Measurements from ENCODE around the gene SEPTIN8.

GRCh38 chr5:132746592-132746953 is 30.5 kb downstream of the SEPTIN8 start:
- TF ChIP-seq CTCF (IDR thresholded peaks at IDR 0.05; ENCODE audit: insufficient read depth, low read length, poor library complexity, severe bottlenecking) (no peak), EZH2phosphoT487 (conservative IDR thresholded peaks at IDR 0.05; ENCODE audit: low read length) (no peak)
